Stomach (tissue), 9 donors: ENCODE data around the gene NREP. TPM values are rescaled to one million over a fixed set of nuclear protein-coding genes. Genes with fewer than 3 reads are reported as not detected.

Experiments used
- DNase-seq, 2 donors: peaks; one replicate each; pipeline versions ENCODE4 v3.0.0 to v3.0.0-alpha.2; 2013 to 2019
- H3K27ac ChIP-seq, 5 donors: fragments of 200-600 bp in 4 of 5; sonication (generic) in 4 of 5; one replicate each; pipeline ENCODE4 v1.5.1; 2013 to 2019; ENCODE audit warnings: mild to moderate bottlenecking in 1 of 5, moderate library complexity in 1 of 5
- H3K27me3 ChIP-seq, 3 donors: fragments of 200-600 bp; sonication (generic); one replicate each; pipeline ENCODE4 v1.5.1; 2017 to 2019; ENCODE audit warnings: mixed run types in 1 of 3
- H3K36me3 ChIP-seq, 4 donors: fragments of 200-600 bp; sonication (generic); 1 replicate in 3 of 4; 2 replicates in 1 of 4; pipeline ENCODE4 v1.5.1; 2016 to 2019
- H3K4me1 ChIP-seq, 4 donors: fragments of 200-600 bp; sonication (generic); one replicate each; pipeline ENCODE4 v1.5.1; 2016 to 2019
- H3K4me3 ChIP-seq, 4 donors: fragments of 200-600 bp; sonication (generic) in 3 of 4; one replicate each; pipeline ENCODE4 v1.5.1; 2016 to 2019; ENCODE audit warnings: mild to moderate bottlenecking in 1 of 4
- H3K9me3 ChIP-seq, 4 donors: fragments of 200-600 bp; sonication (generic); one replicate each; pipeline ENCODE4 v1.5.1; 2016 to 2019
- EP300 ChIP-seq: sonication (generic); formaldehyde crosslinking; IDR thresholded peaks from one replicate; pipeline ENCODE4 v1.6.1; 2017; ENCODE audit warnings: antibody characterized with exemption
- POLR2A ChIP-seq, 4 donors: fragments of 450-650 bp; IDR thresholded peaks; one replicate each; pipeline ENCODE4 v1.6.1; 2016; ENCODE audit warnings: antibody characterized with exemption in 4 of 4, control low read depth in 2 of 4, mild to moderate bottlenecking in 1 of 4, moderate library complexity in 1 of 4
- POLR2AphosphoS5 ChIP-seq, 3 donors: sonication (generic); formaldehyde crosslinking; IDR thresholded peaks; one replicate each; pipeline ENCODE4 v1.6.1; 2016; ENCODE audit warnings: antibody characterized with exemption in 3 of 3
- WGBS, 5 donors: extraction: QIAGEN DNeasy Blood & Tissue Kit in 3 of 5; methylation state at CpG; one replicate each; pipeline versions ENCODE4 v1.1.5 to v1.1.7; 2013 to 2018; 5-methylcytosine and 5-hydroxymethylcytosine counted together
- intact Hi-C: fragments of 100-400 bp; cut with DNase I; formaldehyde crosslinking; loops from one replicate; pipeline ENCODE4 v1.15.1; 2023; ENCODE audit warnings: low total_unique reads
- polyA plus RNA-seq, 3 donors: library from polyadenylated mRNA; stranded (reverse); fragments of 200-250 nt; gene quantifications; one replicate each; pipeline ENCODE4 v1.2.3, GENCODE V29; 2013
- total RNA-seq, 5 donors: library from RNA; depleted of rRNA; stranded (reverse); fragments of >200 nt; gene quantifications; one replicate each; pipeline versions ENCODE4 v1.1.0 to v1.2.3, GENCODE V29; 2014 to 2016
- TF ChIP-seq, protein P1 (sequence below), 7 experiments: fragments of 450-650 bp in 4 of 7; fragments of 200-600 bp in 3 of 7; sonication (generic) in 3 of 7; IDR thresholded peaks; one replicate each; pipeline ENCODE4 v1.5.1; 2016 to 2019; ENCODE audit warnings: antibody characterized with exemption in 7 of 7, control low read depth in 2 of 7, mild to moderate bottlenecking in 1 of 7
- donor health status: healthy with polysubstance abuse.
- donor health status: Bipolar disorder and iron deficiency.
- donor health status: healthy.

Gene NREP
- total and polyA plus RNA-seq, 8 donors, result 0.58 to 155 (median 10.3) TPM

DNA sequence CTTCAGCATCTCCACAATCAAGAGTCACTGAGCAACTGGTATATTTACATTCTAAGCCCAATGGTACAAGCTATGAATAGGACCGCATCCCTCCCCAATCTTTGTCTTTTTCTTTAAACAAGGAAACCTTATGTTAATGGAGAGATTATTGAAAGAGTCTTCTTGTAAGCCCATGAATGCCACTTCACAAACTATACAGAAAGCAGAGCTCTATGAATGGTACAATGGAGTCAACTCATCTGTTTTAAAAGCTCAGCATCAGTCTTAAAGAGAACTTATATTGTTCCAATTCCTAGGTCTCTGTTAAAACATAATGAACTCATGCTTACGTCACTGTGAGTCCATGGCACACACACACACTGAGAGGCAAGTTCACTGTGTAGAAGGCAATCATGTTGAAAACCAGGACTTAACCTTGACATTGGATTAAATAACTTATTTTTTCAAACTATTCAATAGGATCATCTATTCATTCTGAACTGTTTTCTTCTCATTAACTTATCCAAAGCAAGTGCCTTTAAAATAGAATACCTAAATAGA, 4.5 kb downstream of the NREP start:
- WGBS, 5 donors, result 94 to 96% (median 95%) methylated on average over 2 of the region's 2 CpGs
- H3K4me3 ChIP-seq, result no peak overlapping the region
- peaks cover 4 to 42% (median 24%) of the 10 kb centered on the region in 4 donors for H3K4me1 ChIP-seq
- no peaks in the 10 kb centered on the region for H3K27me3 ChIP-seq
- no peaks in the 10 kb centered on the region for H3K36me3 ChIP-seq
- H3K27ac ChIP-seq, result no peak overlapping the region
- intact Hi-C loops, result no loop called here
- no peaks in the 10 kb centered on the region for H3K9me3 ChIP-seq
- TF ChIP-seq EP300, result no peak
- TF ChIP-seq, protein P1, sequence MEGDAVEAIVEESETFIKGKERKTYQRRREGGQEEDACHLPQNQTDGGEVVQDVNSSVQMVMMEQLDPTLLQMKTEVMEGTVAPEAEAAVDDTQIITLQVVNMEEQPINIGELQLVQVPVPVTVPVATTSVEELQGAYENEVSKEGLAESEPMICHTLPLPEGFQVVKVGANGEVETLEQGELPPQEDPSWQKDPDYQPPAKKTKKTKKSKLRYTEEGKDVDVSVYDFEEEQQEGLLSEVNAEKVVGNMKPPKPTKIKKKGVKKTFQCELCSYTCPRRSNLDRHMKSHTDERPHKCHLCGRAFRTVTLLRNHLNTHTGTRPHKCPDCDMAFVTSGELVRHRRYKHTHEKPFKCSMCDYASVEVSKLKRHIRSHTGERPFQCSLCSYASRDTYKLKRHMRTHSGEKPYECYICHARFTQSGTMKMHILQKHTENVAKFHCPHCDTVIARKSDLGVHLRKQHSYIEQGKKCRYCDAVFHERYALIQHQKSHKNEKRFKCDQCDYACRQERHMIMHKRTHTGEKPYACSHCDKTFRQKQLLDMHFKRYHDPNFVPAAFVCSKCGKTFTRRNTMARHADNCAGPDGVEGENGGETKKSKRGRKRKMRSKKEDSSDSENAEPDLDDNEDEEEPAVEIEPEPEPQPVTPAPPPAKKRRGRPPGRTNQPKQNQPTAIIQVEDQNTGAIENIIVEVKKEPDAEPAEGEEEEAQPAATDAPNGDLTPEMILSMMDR (IDR thresholded peaks at IDR 0.05), result no peak
- no peak for TF ChIP-seq POLR2AphosphoS5 (IDR thresholded peaks at IDR 0.05)
- no peak for TF ChIP-seq POLR2A (IDR thresholded peaks at IDR 0.05)
- DNase-seq, result no peak

DNA sequence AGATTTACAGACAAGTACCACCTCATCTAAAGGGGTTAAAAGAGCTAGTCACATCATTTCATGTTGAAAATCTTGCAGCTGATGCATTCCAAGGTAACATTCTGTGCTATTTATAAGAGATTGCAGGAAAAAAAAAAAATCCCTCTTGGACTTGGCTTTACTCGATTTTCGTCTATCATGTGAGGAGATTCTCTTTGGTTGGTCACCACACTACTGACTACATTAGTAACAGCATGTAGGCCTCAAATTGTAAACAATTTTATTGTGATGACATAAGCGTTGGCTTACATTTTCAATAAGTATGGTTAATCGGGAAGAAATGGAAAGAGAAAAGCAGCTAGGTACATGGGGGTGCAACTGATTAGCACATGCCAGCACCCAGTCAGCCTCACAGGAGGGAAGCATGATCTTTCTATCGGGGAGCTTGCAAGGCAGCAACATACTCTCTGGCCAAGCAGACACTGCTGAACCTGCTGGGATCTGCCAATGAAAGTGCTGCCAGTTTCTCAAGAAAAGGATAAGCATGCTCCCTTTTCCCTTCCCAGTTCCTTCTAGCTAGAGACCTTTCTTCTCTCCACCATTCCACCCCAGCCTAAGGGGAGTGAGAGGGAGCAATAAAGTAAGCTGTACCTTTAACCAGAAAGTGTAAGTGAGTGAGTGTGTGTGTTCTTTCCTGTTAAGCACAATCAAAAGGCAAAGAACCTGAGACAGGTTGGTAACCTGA, 7.5 kb downstream of the NREP start:
- DNase-seq, result no peak
- Histone ChIP-seq H3K27me3 (no peaks in the 10 kb centered on the region), H3K4me1 (peaks cover 0 to 29% (median 9%) of the 10 kb centered on the region in 4 donors), H3K4me3 (no peak overlapping the region), H3K27ac (no peak overlapping the region), H3K36me3 (no peaks in the 10 kb centered on the region), H3K9me3 (no peaks in the 10 kb centered on the region)
- intact Hi-C loops, result no loop called here
- 63 to 83% (median 79%) methylated on average over 5 of the region's 5 CpGs for WGBS, 5 donors
- TF ChIP-seq EP300, result no peak
- TF ChIP-seq, protein P1 (IDR thresholded peaks at IDR 0.05), result no peak
- no peak for TF ChIP-seq POLR2AphosphoS5 (IDR thresholded peaks at IDR 0.05)
- no peak for TF ChIP-seq POLR2A (IDR thresholded peaks at IDR 0.05)

DNA sequence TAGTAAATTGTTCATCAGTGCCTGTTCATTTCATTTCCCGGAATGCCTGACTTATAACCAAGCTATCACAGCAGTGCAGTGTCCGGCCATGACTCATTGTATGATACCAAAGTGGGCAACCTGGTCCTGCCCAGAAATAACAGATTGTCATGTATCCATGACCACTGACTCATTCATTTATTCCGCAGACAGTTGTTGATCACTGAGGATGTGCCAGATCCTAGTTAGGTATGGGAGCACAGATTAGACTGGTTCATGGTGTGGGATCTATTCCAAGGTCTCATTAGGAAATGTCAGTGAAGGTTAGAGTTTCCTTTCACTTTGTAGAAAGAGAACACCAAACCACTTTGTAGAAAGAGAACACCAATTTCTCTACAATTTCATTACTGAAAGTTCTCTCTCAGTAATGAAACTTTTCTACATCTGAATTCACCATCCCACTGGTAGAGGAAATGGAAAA, 8.7 kb downstream of the NREP start:
- no peak for DNase-seq
- intact Hi-C loops, result no loop called here
- H3K4me1 ChIP-seq, result peaks cover 0 to 34% (median 14%) of the 10 kb centered on the region in 4 donors
- no peak overlapping the region for H3K4me3 ChIP-seq
- no peaks in the 10 kb centered on the region for H3K36me3 ChIP-seq
- H3K27ac ChIP-seq, result peak overlapping the region in 2 of 5 donors; percentile 28 to 41
- 70 to 86% (median 77%) methylated on average over 3 of the region's 3 CpGs for WGBS, 5 donors
- TF ChIP-seq POLR2AphosphoS5 (IDR thresholded peaks at IDR 0.05), result peak in 1 of 3 donors; percentile 53
- no peak for TF ChIP-seq EP300
- H3K27me3 ChIP-seq, result no peaks in the 10 kb centered on the region
- H3K9me3 ChIP-seq, result no peaks in the 10 kb centered on the region

DNA sequence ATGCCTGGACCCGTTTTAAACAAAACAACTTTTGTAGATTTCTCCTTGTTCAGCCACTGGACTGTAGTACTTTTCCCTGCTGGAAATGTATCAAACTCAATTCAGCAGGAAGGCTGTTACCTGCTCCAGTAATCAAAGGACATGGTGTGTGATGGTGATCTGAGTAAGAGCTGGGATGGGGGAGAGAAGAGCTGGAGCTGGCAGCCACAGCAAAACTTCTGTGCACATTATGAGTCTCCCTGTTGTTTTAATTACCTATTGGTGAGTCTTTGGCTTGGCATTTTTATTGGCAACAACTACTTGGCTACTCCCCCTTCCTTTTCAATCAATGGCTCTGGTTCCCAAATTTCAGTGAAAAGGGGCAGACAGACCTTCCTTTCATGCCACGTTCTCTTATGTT, 9.7 kb downstream of the NREP start:
- H3K36me3 ChIP-seq, result no peaks in the 10 kb centered on the region
- peaks cover 5 to 44% (median 23%) of the 10 kb centered on the region in 4 donors for H3K4me1 ChIP-seq
- WGBS, 5 donors, result 57 to 85% (median 76%) methylated on average over 2 of the region's 2 CpGs
- no peak overlapping the region for H3K4me3 ChIP-seq
- peak overlapping the region in 2 of 5 donors; percentile 28 to 41 for H3K27ac ChIP-seq
- DNase-seq, result no peak
- intact Hi-C loops, result no loop called here
- TF ChIP-seq POLR2A (IDR thresholded peaks at IDR 0.05), result no peak
- TF ChIP-seq POLR2AphosphoS5 (IDR thresholded peaks at IDR 0.05), result no peak
- TF ChIP-seq, protein P1 (IDR thresholded peaks at IDR 0.05), result no peak
- TF ChIP-seq EP300, result no peak
- H3K9me3 ChIP-seq, result no peaks in the 10 kb centered on the region
- H3K27me3 ChIP-seq, result no peaks in the 10 kb centered on the region

DNA sequence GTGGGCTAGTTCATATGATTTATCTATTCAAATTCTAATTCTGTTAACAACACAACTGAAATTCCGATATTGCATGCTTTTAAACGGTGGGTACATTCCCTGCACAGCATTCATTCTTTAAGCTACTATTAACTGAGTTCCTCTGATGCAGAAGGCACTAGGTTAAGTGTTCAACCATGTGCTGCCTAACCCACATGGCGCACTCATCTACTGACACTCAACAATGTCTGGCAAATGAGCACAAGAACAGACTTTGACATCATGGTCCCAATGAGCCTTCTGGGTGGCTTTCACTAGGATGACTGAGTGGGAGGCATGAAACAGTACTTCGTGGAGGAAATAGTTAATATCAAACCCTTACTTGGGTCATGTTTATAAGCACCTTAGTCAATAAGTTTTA, 10.2 kb downstream of the NREP start:
- H3K27ac ChIP-seq, result no peak overlapping the region
- TF ChIP-seq POLR2A (IDR thresholded peaks at IDR 0.05) (no peak), POLR2AphosphoS5 (IDR thresholded peaks at IDR 0.05) (no peak), EP300 (no peak)
- TF ChIP-seq, protein P1 (IDR thresholded peaks at IDR 0.05), result no peak
- no peaks in the 10 kb centered on the region for H3K9me3 ChIP-seq
- 79 to 87% (median 84%) methylated on average over 4 of the region's 4 CpGs for WGBS, 5 donors
- no peak for DNase-seq
- H3K27me3 ChIP-seq, result no peaks in the 10 kb centered on the region
- H3K4me3 ChIP-seq, result no peak overlapping the region
- intact Hi-C loops, result no loop called here
- no peaks in the 10 kb centered on the region for H3K36me3 ChIP-seq
- H3K4me1 ChIP-seq, result peaks cover 10 to 50% (median 29%) of the 10 kb centered on the region in 4 donors
